GM18511 (cell line): ENCODE results near the gene PPBP.
"Not testable (repeated sequence)": the region's sequence is repeated elsewhere in the genome, so short reads cannot be mapped to it uniquely, and the experiment has no call there.

ENCODE experiments used
- ATAC-seq: cut with Tn5 transposase; IDR thresholded peaks from one replicate; pipeline ENCODE4 v1.9.1; 2021; ENCODE audit warnings: mild to moderate bottlenecking, moderate library complexity; ENCODE audit not compliant: unreplicated experiment

The PPBP gene

DNA sequence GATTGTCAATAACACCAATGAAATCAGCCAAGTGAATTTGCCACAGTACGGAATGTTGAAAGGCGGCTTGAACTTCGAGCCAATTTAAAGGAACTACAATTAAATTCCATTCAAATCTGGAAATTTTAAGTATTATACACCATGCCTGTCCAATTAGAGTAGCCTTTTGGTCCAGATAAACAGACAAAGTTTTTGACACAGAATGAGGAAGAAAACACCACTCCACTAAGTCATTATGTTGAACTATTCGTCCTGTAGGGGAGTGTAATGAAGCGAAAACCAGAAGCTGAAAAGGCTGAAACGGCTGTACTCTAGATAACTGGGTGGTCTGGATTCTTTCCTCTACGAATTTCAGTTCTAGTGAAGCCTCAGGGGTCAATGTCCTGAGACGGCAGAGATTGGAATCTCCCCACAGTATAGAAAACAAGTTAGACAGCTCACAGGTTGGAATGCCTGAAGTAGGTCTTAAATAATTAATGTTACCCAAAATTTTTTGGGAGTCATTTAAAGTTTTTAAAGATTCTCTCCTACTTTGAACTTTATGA is 37.5 kb downstream of the PPBP start:
- ATAC-seq = not testable (repeated sequence)

DNA sequence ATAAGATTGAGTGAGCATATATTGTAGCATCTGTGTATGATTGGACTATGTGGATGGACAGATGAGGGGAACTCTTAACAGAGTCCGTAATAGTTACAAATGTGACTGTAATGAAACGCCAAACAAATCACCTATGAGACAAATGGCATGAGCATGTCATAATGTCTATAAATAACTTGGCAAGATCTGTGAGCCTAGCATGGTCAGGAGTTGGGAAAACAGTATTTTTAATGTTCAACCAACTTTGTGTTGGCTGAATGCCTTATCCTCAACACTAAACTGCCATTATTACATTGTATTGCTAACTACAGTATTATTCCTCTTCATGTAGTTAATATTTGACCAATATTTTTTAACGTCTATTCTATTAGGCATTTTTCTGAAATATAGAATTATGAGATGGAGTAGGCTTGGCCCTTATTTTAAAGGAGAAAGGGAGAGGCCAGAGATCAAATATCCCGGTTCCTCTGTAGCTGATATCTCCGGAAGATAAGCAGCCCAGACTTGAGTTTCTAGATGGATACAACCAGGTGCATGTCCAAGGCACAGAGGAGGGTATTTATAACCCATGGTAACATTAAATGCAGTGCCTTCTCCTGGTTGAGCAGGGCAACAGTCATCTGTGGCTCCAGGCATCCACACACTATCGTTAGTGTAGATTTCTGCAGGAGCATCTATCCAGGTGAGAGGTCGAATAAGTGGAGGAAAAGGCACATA is 38.8 kb downstream of the PPBP start:
- no peak for ATAC-seq

DNA sequence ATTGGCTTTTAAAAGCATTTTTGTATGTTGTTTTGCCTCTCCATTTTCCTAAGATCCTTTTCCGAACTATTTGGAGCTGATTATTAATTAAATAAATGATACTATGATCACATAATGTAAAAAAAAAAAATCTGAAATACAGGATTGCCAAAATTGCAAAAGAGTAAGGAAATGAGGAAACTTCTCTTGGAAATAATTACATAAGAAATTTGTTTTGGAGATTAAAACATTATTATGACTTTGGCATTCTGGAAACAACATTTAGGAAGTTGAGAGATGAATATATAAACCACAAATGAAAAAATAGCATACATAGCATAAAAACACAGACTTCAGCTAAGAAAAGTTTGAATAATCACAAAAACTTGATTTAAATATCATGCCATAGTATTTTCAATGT is 39.7 kb downstream of the PPBP start:
- no peak for ATAC-seq

DNA sequence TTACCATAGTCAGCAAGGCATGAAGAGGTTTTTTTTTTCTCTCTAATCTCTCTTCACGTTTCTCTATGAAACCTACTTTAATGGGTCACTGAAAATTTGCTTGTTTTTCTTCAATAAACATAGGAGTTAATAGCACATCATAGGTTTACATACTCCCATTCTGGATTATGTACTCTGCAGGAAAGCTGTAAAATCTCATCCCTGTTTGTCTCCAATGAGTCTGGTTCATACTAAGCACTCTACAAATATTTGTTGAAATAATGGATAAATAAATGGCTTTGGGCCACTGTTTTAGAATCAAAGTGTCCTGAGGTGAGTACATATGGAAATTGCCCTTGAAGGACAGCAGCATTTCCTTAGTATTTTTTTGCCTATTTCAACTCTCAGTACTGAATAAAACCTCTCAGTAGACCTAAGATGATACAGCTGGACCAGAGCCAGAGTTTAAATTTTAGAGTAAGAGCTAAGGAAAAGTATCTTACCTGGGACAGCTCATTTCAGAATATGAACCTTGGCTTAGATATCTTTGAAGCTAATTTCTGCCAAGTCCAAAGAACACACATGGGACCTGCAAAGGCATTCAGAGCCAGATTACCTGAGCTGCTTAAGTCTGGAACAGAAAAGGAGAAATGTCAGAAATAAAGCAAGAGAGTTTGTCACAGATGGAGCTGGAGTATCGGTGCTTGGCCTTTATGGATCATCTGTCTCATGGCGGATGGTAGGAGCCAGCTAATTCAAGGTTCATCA is 40.6 kb downstream of the PPBP start:
- no peak for ATAC-seq

DNA sequence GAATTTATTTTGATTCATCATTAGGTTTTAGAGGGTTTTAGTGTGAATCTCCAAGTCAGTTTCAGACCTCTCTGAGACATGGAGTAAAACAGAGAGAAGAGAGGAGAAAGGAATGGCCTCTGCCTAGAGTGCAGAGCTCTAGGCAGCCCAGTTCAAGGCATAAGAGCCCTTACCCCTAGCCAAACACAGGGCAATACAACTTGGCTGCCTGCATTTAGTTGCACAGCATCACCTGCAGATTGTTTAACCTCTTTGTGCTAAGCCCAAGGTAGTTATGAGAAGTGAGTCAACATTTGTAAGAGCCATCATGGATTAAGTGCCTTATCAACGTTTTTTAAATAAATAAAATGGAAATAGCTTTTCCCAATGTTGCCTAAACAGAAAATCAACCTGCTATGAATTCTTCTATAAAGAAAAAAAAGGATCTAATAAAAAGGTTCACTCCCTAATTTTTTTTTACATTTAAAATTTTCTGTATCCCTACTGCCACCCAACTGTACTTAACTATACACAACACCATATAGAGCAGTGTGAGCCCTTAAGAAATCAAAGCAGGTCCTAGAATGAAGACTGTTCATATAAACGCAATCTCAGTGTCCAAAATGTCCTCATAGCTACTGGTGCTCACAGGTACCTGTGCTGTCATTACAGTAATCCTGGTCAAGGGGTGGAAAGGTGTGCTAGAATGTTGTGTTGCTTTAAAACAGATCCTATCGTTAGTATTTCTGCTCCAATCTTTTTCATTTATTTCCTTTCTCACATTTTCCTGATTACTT is 42.1 kb downstream of the PPBP start:
- no peak for ATAC-seq

DNA sequence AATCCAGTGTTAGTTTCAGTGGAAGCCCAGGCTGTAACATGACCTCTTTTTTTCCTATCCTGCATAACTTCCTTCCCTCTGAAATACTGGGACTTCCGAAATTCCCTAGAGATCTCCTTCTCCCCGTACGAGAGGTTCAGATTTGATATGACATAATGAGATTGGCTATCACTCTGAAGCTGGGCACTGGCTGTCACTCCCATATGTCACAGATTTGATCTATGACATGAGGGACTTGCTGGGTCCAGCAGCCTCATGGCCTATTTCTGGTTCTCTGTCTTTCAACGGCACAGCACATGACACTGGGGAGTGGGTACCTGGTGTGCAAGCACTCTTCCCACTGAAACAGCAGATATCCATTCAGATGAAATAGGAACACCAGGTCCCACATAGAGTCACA is 42.9 kb downstream of the PPBP start:
- ATAC-seq = no peak

DNA sequence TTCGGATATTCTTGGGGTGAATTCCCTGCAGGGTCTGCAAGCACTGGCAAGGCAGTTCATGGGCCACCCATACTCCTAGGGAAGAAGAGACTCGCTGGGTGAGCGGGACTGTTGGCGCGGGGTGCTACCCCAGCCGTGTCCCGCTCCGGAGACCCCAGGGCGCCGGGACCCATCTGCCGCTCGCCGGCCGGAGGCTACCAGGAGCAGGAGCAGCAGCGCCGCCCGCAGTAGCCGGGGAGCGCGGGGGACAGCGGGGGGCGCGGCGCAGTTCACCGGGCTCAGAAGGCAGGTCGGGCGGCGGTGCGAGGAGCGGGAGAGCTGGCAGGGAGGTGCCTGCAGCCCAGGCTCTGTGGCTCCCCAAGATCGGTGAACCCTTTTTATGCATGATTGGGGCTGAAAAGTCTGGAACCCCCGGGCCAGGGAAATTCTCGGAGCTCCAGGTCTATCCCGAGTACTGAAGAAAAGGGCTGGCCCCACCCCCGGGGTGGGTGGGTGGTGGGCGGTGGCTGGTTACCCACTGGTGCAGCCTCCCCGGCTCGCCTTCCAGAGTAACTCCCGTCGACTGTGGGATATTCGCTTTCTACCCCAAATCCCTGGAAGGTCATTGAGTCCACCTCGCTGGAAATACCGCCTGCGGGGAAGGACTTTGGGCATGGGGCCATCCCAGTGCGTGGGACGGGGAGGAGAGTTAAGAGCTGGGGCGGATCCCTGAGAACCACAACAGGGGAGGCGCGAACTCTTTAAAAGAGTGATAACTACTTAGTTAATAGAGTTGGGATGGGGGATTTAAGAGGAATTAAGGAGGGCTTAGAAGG is 43.7 kb downstream of the PPBP start:
- no peak for ATAC-seq

DNA sequence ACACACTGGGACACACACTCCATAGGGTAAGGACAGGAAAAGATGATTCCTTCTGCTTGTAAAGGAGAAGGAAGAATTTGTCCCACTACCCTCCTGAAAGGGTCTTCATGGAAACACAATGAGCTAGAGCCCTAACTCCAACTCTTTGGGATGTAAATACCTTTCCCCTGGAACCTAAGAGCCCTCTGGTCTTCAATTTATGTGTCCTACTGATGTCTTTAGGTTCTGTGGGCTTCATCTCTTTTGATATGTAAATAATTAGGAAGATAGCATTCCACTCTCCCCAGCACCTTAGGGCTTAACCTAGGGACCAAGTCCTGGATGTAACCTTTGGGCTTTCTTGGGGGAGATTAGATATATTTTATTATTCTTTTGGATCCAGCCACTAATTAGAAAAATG is 44.4 kb downstream of the PPBP start:
- no peak for ATAC-seq

DNA sequence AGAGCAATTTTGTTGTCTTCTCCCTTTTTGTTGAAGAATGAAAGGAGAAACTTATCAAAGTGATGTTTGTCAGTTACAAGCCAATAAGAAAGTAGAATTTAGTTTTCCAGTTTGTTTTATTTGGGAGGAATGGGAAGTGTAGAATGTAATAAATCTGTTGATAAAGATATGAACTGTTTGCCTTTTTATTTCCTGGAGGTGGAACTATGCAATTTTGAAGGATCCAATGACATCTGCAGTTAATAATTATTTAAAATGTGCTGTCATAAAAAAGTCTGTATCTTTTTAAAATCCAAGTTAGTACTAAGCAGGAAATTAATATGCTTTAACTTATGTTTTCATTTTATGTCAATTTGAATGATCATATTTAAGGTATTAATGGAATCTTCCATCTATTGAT is 51.0 kb downstream of the PPBP start:
- no peak for ATAC-seq
